HEK293 (cell line): ENCODE measurements around the gene KCNE3.

Experiments used
- CTCF ChIA-PET: fragments of 350-600 bp; formaldehyde crosslinking; extraction: SDS; loops from one replicate; lab custom pipeline; 2021; ENCODE audit warnings: antibody characterized with exemption; lab: Yijun Ruan, JAX
- POLR2A ChIA-PET: fragments of 300-600 bp; formaldehyde crosslinking; extraction: SDS; loops from one replicate; lab custom pipeline; 2020; ENCODE audit warnings: antibody characterized with exemption, inconsistent platforms; lab: Yijun Ruan, JAX
- H3K27ac ChIP-seq: fragments of 200-500 bp; sonication (Bioruptor generic); 2 replicates; pipeline ENCODE4 v1.5.1; 2014; ENCODE audit warnings: low read depth, low read length, control low read depth, inconsistent platforms; ENCODE audit errors: extremely low read depth
- H3K36me3 ChIP-seq, 2 experiments: fragments of 200-500 bp in 1 of 2; sonication (Bioruptor generic) in 1 of 2; 1 replicate in 1 of 2; 2 replicates in 1 of 2; pipeline ENCODE4 v1.5.1; 2014 to 2017; ENCODE audit warnings: inconsistent platforms in 2 of 2, low read length in 2 of 2; ENCODE audit not compliant: control insufficient read depth in 2 of 2, insufficient read depth in 1 of 2
- H3K4me1 ChIP-seq: fragments of 200-500 bp; sonication (Bioruptor generic); 2 replicates; pipeline ENCODE4 v1.5.1; 2014; ENCODE audit warnings: mild to moderate bottlenecking, low read length, inconsistent platforms; ENCODE audit not compliant: control insufficient read depth, insufficient read depth
- H3K4me3 ChIP-seq: 2 replicates; pipeline ENCODE4 v1.5.1; 2011; ENCODE audit warnings: low read depth, mild to moderate bottlenecking, control low read depth, low read length, moderate library complexity
- H3K9me3 ChIP-seq: fragments of 200-500 bp; sonication (Bioruptor generic); 2 replicates; pipeline ENCODE4 v1.5.1; 2014; ENCODE audit warnings: low read depth, low read length, inconsistent platforms; ENCODE audit not compliant: control insufficient read depth, insufficient read depth
- MZF1 ChIP-seq: fragments of 450-650 bp; formaldehyde crosslinking; IDR thresholded peaks from 2 replicates; pipeline ENCODE4 v1.5.1; 2017; ENCODE audit warnings: missing biosample characterization, missing genetic modification characterization, borderline replicate concordance
- PRDM1 ChIP-seq: fragments of 450-650 bp; formaldehyde crosslinking; IDR thresholded peaks from 2 replicates; pipeline ENCODE4; 2016; ENCODE audit warnings: missing biosample characterization, missing genetic modification characterization
- PRDM10 ChIP-seq: fragments of 450-650 bp; formaldehyde crosslinking; IDR thresholded peaks from 2 replicates; pipeline ENCODE4 v1.5.1; 2016; ENCODE audit warnings: missing biosample characterization, missing genetic modification characterization
- SP3 ChIP-seq: fragments of 450-650 bp; formaldehyde crosslinking; IDR thresholded peaks from 2 replicates; pipeline ENCODE4 v1.5.1; 2016; ENCODE audit warnings: missing biosample characterization, missing genetic modification characterization
- ZBTB10 ChIP-seq: fragments of 450-650 bp; formaldehyde crosslinking; IDR thresholded peaks from 2 replicates; pipeline ENCODE4 v1.5.1; 2016; ENCODE audit warnings: missing biosample characterization, missing genetic modification characterization
- ZNF132 ChIP-seq: fragments of 450-650 bp; formaldehyde crosslinking; IDR thresholded peaks from 2 replicates; pipeline ENCODE4 v1.5.1; 2017; ENCODE audit warnings: missing biosample characterization, missing genetic modification characterization, borderline replicate concordance
- ZNF146 ChIP-seq: fragments of 450-650 bp; formaldehyde crosslinking; IDR thresholded peaks from 2 replicates; pipeline ENCODE4 v1.5.1; 2016; ENCODE audit warnings: missing biosample characterization, missing genetic modification characterization
- ZNF16 ChIP-seq: fragments of 450-650 bp; formaldehyde crosslinking; IDR thresholded peaks from 2 replicates; pipeline ENCODE4 v1.5.1; 2016; ENCODE audit warnings: low read depth, missing biosample characterization, missing genetic modification characterization
- ZNF2 ChIP-seq: fragments of 450-650 bp; formaldehyde crosslinking; IDR thresholded peaks from 2 replicates; pipeline ENCODE4 v1.5.1; 2016; ENCODE audit warnings: missing biosample characterization, missing genetic modification characterization
- ZNF24 ChIP-seq: fragments of 450-650 bp; formaldehyde crosslinking; IDR thresholded peaks from 2 replicates; pipeline ENCODE4 v1.5.1; 2016; ENCODE audit warnings: missing biosample characterization, missing genetic modification characterization
- ZNF394 ChIP-seq: fragments of 450-650 bp; formaldehyde crosslinking; IDR thresholded peaks from 2 replicates; pipeline ENCODE4 v1.5.1; 2016; ENCODE audit warnings: missing biosample characterization, missing genetic modification characterization, mild to moderate bottlenecking, moderate library complexity, borderline replicate concordance
- ZNF433 ChIP-seq: fragments of 450-650 bp; formaldehyde crosslinking; IDR thresholded peaks from 2 replicates; pipeline ENCODE4 v1.5.1; 2016; ENCODE audit warnings: missing biosample characterization, missing genetic modification characterization, low read depth
- ZNF654 ChIP-seq: fragments of 450-650 bp; formaldehyde crosslinking; IDR thresholded peaks from 2 replicates; pipeline ENCODE4 v1.5.1; 2016; ENCODE audit warnings: low read depth, missing biosample characterization, missing genetic modification characterization
- ZNF660 ChIP-seq: fragments of 450-650 bp; IDR thresholded peaks from 2 replicates; pipeline ENCODE4 v1.5.1; 2018; ENCODE audit warnings: missing biosample characterization, mild to moderate bottlenecking, missing genetic modification characterization
- ZNF707 ChIP-seq: fragments of 450-650 bp; formaldehyde crosslinking; IDR thresholded peaks from 2 replicates; pipeline ENCODE4 v1.5.1; 2016; ENCODE audit warnings: missing biosample characterization, missing genetic modification characterization
- ZNF791 ChIP-seq: fragments of 450-650 bp; formaldehyde crosslinking; IDR thresholded peaks from 2 replicates; pipeline ENCODE4 v1.5.1; 2016; ENCODE audit warnings: missing biosample characterization, missing genetic modification characterization

KCNE3 gene

GRCh38 chr11:74442636-74443035, 24.7 kb downstream of the KCNE3 start (continued):
- TF ChIP-seq PRDM10 (tag by site-specific recombination): peak; percentile 75

GRCh38 chr11:74438681-74439080, 28.7 kb downstream of the KCNE3 start:
- no peak for TF ChIP-seq ZBTB10 (tag by site-specific recombination)
- TF ChIP-seq ZNF654 (tag by site-specific recombination): no peak
- TF ChIP-seq ZNF660 (tag by site-specific recombination): no peak
- TF ChIP-seq ZNF433 (tag by site-specific recombination): no peak
- TF ChIP-seq ZNF707 (tag by site-specific recombination): no peak
- TF ChIP-seq ZNF146 (tag by site-specific recombination): no peak
- no peak for TF ChIP-seq ZNF2
- no peak for TF ChIP-seq ZNF132
- TF ChIP-seq ZNF24: no peak
- 0 out of 2 replicates have a peak, but pooled peaks cover under 1% of the 10 kb centered on the region for H3K4me1 ChIP-seq
- ChIA-PET POLR2A (interaction anchor here (1.5 kb wide), 1 partner anchor 40 kb away, joined by 3 read pairs; no protein-coding TSS in a partner anchor), CTCF (interaction anchor here (0.7 to 2.1 kb wide), 5 partner anchors 9 to 776 kb away, joined by 3 to 10 read pairs (median 5); no protein-coding TSS in a partner anchor)
- H3K4me3 ChIP-seq: no peak overlapping the region
- H3K36me3 ChIP-seq: no peaks in the 10 kb centered on the region
- no peaks in the 10 kb centered on the region for H3K9me3 ChIP-seq
- H3K27ac ChIP-seq: no peak overlapping the region

GRCh38 chr11:74437441-74438042, 29.8 kb downstream of the KCNE3 start:
- Histone ChIP-seq H3K4me1 (no peaks in the 10 kb centered on the region), H3K4me3 (no peak overlapping the region), H3K36me3 (no peaks in the 10 kb centered on the region), H3K27ac (no peak overlapping the region), H3K9me3 (no peaks in the 10 kb centered on the region)
- POLR2A ChIA-PET: interaction anchor here (1.5 kb wide), 1 partner anchor 39 kb away, joined by 3 read pairs; no protein-coding TSS in a partner anchor
- TF ChIP-seq PRDM1: no peak
- TF ChIP-seq ZNF394 (tag by site-specific recombination): peak; percentile 47; the same call in 1 of the 2 replicates
- CTCF ChIA-PET: interaction anchor here (0.6 to 2.1 kb wide), 9 partner anchors 9 to 386 kb away, joined by 3 to 10 read pairs (median 4); no protein-coding TSS in a partner anchor

GRCh38 chr11:74434528-74434927, 32.8 kb downstream of the KCNE3 start:
- CTCF ChIA-PET: interaction anchor here (0.6 kb wide), 1 partner anchor 42 kb away, joined by 3 read pairs; no protein-coding TSS in a partner anchor

More at GRCh38 chr11:74434528-74434927, 32.8 kb downstream of the KCNE3 start:
- H3K9me3 ChIP-seq: no peaks in the 10 kb centered on the region
- H3K36me3 ChIP-seq: no peaks in the 10 kb centered on the region
- no peak overlapping the region for H3K27ac ChIP-seq
- H3K4me3 ChIP-seq: no peak overlapping the region
- TF ChIP-seq MZF1 (tag by site-specific recombination): peak; percentile 58; the same call in 1 of the 2 replicates
- TF ChIP-seq ZNF791 (tag by site-specific recombination): no peak
- no peak for TF ChIP-seq ZNF16 (tag by site-specific recombination)
- 0 out of 2 replicates have a peak, but pooled peaks have one; percentile 17 for TF ChIP-seq SP3 (tag by site-specific recombination)
- POLR2A ChIA-PET: interaction anchor here (0.6 kb wide), 1 partner anchor 8 kb away, joined by 3 read pairs; no protein-coding TSS in a partner anchor
- no peaks in the 10 kb centered on the region for H3K4me1 ChIP-seq
